HG02943 (cell line): ENCODE measurements around the gene PTGIR.
A peak's percentile ranks its signal among the peaks of the same experiment; 100 is the strongest.

Experiments used
- ATAC-seq: cut with Tn5 transposase; IDR thresholded peaks from one replicate; pipeline ENCODE4 v1.9.1; 2021; ENCODE audit warnings: mild to moderate bottlenecking, low read depth, moderate library complexity; ENCODE audit not compliant: unreplicated experiment

PTGIR gene

GRCh38 chr19:46602392-46603194 is 22.3 kb downstream of the PTGIR start:
- ATAC-seq, result no peak

- no peak for ATAC-seq
Observed at GRCh38 chr19:46601318-46602224, 23.3 kb downstream of the PTGIR start, which contains the start of gene CALM3. Gene CALM3, plus strand, starts transcription at chr19:46601330. Its CDS starts 105 bp downstream, at chr19:46601435.

- peak; percentile 77 for ATAC-seq
Observed at GRCh38 chr19:46600384-46601317, 24.2 kb downstream of the PTGIR start.

DNA sequence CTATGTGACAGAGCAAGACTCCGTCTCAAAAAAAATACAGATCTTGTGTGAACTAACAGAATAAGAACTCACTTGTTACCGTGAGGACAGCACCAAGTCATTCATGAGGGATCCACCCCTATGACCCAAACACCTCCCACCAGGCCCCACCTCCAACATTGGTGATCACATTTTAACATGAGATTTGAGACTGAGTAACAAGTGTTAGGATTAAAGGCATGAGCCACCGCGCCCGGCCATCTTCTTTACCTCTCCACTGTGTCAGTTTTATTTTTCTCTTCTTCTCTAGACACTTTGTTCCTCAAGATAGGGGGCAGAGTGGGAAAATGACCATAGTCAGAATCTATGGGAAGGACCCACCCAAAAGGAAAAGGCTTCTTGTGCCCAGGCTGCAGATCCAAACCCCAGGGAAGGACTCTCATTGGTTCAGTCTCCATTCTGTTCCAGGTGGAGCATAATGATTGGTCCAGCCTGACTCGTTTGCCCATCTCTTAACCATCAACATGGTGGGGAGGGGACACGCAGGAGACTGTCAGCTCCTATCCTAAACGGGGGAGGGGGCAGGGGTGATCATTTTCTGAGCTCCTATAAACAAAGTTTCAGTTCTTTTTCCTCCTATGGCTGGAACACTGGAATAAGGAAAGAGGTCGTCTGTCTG is 25.0 kb downstream of the PTGIR start:
- ATAC-seq, result no peak

DNA sequence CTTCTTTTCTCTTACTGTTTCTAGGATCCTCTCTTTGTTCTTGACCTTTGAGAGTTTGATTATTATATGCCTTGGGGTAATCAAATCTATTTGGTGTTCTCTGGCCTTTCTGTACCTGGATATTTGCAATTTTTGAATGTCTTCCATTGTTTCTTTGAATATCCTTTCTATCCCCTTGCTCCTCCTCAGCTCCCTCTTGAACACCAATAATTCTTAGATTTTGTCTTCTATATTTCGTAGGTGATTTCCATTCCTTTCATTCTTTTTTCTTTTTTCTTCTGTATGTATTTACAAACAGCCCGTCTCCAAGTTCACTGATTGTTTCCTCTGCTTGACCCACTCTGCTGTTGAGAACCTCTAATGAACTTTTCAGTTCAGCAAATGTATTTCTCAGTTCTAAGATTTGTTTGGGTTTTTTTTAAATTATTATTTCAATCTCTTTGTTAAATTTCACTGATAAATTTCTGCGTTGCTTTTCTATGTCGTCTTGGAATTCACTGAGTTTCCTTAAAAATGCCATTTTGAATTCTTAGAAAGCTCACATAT is 26.4 kb downstream of the PTGIR start:
- no peak for ATAC-seq

GRCh38 chr19:46596008-46596407 is 28.9 kb downstream of the PTGIR start:
- ATAC-seq, result no peak

GRCh38 chr19:46591870-46592269 is 33.0 kb downstream of the PTGIR start:
- no peak for ATAC-seq

GRCh38 chr19:46591254-46591653 is 33.6 kb downstream of the PTGIR start:
- ATAC-seq, result no peak

- ATAC-seq, result no peak
Observed at GRCh38 chr19:46587861-46588260, 37.0 kb downstream of the PTGIR start.

DNA sequence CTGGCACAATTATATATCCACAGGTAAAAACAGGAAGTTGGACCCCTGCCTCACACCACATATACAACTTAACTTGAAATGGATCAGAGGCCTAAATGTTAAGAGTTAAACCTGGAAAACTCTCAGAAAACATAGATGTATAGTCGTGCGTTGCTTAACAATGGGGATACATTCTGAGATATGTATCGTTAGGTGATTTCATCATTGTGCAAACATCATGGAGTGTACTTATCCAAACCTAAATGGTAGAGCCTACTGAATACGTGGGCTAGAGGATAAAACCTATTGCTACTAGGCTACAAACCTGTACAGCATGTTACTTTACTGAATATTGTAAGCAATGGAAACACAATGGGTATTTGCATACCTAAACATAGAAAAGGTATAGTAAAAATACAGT is 38.6 kb downstream of the PTGIR start:
- ATAC-seq, result no peak

- ATAC-seq, result no peak
Observed at GRCh38 chr19:46585539-46585938, 39.4 kb downstream of the PTGIR start.

GRCh38 chr19:46580247-46580646 is 44.6 kb downstream of the PTGIR start:
- ATAC-seq, result no peak

DNA sequence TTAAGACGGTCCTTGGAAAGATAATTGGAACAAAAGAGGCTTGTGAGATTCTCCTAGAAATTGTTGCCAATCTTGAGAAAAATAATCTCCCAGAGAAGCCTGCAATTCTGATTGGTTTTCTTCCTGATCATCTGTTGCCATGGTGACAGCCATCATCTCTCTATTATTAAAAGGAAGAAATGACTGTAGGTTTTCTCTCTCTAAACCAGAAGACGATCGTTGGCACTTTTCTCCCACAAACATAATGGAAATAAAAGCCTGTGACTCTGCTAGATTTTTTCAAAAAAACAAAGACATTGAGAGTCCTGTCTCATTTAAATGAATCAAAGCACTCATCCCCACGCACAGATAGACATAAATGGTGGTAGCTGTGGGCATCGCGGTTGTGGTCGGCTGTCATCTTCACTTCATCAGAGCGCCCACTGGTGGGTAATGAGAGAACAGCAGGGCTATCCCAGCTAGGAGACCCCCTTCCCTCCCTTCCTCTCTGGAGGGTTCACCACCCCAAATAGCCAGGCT is 45.5 kb downstream of the PTGIR start:
- ATAC-seq, result no peak

GRCh38 chr19:46578450-46578849 is 46.4 kb downstream of the PTGIR start:
- no peak for ATAC-seq

DNA sequence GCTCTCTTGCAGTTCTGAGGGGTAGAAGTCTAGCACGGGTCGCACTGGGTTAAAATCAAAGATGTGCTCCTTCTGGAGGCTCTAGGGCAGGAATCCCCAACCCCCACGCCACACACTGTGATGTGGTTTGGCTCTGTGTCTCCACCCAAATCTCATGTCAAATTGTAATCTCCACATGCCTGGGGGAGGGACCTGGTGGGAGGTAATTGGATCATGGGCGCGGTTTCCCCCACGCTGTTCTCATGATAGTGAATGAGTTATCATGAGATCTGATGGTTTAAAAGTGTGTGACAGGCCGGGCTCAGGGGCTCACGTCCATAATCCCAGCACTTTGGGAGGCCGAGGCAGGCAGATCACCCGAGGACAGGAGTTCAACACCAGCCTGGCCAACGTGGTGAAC is 50.4 kb downstream of the PTGIR start:
- ATAC-seq, result no peak

- no peak for ATAC-seq
Observed at GRCh38 chr19:46573679-46574498, 51.0 kb downstream of the PTGIR start.

DNA sequence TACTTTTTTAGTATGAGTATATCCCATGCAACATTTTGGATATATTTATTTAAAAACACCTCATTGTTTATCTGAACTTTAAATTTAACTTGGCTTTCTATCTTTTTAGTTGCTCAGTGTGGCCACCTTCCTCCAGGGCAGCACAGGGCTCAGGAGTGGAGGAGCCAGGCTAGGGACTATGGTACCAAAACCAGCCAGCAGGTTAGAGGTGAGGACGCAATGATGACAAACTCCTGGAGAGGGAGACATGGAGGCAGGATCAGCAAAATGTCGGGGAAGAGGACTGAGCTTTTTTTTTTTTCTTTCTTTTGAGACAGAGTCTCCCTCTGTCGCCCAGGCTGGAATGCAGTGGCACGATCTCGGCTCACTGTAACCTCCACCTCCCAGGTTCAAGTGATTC is 53.4 kb downstream of the PTGIR start:
- ATAC-seq, result no peak
